HepG2 (cell line): Measurements from ENCODE around the gene NPPB.

Experiments
- ATF2 ChIP-seq: sonication (generic); formaldehyde crosslinking; IDR thresholded peaks from 2 replicates; pipeline ENCODE4 v1.4.0; 2020; ENCODE audit warnings: missing genetic modification reagents
- CHD2 ChIP-seq: IDR thresholded peaks from 2 replicates; pipeline ENCODE4 v1.6.1; 2011; ENCODE audit warnings: low read depth, low read length, improper control_type of control experiment
- EZH2 ChIP-seq: conservative IDR thresholded peaks from 2 replicates; pipeline ENCODE4 v1.6.1; 2012; ENCODE audit warnings: mild to moderate bottlenecking, low read depth, low read length, moderate library complexity
- NR2F2 ChIP-seq: IDR thresholded peaks from 2 replicates; pipeline ENCODE4 v1.6.1; 2012; ENCODE audit warnings: low read depth, inconsistent platforms, borderline replicate concordance
- TCF12 ChIP-seq, 2 experiments: fragments of 450-650 bp in 1 of 2; sonication (generic) in 1 of 2; formaldehyde crosslinking in 1 of 2; IDR thresholded peaks; 2 replicates each; pipeline versions ENCODE4 v1.6.1 to v1.8.0; 2017 to 2022; ENCODE audit warnings: antibody characterized with exemption in 1 of 2, mild to moderate bottlenecking in 1 of 2, missing genetic modification reagents in 1 of 2, moderate library complexity in 1 of 2
- USF2 ChIP-seq, 2 experiments: sonication (generic) in 1 of 2; formaldehyde crosslinking in 1 of 2; IDR thresholded peaks; 2 replicates each; pipeline versions ENCODE4 v1.5.1 to v1.6.1; 2011 to 2020; ENCODE audit warnings: borderline replicate concordance in 1 of 2, low read depth in 1 of 2, low read length in 1 of 2, mild to moderate bottlenecking in 1 of 2, missing genetic modification reagents in 1 of 2, moderate library complexity in 1 of 2
- ZKSCAN8 ChIP-seq: IDR thresholded peaks from 2 replicates; pipeline ENCODE4 v1.6.1; 2016; ENCODE audit warnings: borderline replicate concordance, missing genetic modification reagents, missing compliant biosample characterization

GRCh38 chr1:11847667-11848372 is 10.9 kb downstream of the NPPB start, which contains the start of gene NPPA:
- TF ChIP-seq NR2F2 (no peak), EZH2 (no peak), TCF12 (IDR thresholded peaks at IDR 0.05) (no peak), TCF12 (CRISPR knock-in tag; IDR thresholded peaks at IDR 0.05) (no peak), USF2 (IDR thresholded peaks at IDR 0.05; ENCODE audit: low read depth, low read length) (no peak), USF2 (CRISPR knock-in tag; IDR thresholded peaks at IDR 0.05; ENCODE audit: borderline replicate concordance) (no peak), CHD2 (no peak), ATF2 (no peak), ZKSCAN8 (CRISPR knock-in tag) (no peak)
